AG04450 (cell line): Measurements from ENCODE around the gene MYO1D. TPM values are rescaled to one million over a fixed set of nuclear protein-coding genes. Genes with fewer than 3 reads are reported as not detected.

ENCODE experiments used
- CTCF ChIA-PET: fragments of 300-600, 350-600 bp; formaldehyde crosslinking; extraction: SDS; loops from one replicate; lab custom pipeline; 2022; ENCODE audit warnings: antibody characterized with exemption, inconsistent platforms; lab: Charles Lee
- POLR2A ChIA-PET: fragments of 350-600 bp; formaldehyde crosslinking; extraction: SDS; loops from one replicate; lab custom pipeline; 2021; ENCODE audit warnings: antibody characterized with exemption, inconsistent platforms; lab: Yijun Ruan, JAX
- DNase-seq: peaks from one replicate; pipeline ENCODE4 v3.0.0-alpha.2; 2011; ENCODE audit warnings: low read depth, low spot score
- H3K27ac ChIP-seq: one replicate; pipeline ENCODE4 v1.5.1; 2012; ENCODE audit warnings: low read depth, low read length, control low read depth
- H3K27me3 ChIP-seq: one replicate; pipeline ENCODE4 v1.6.0; 2012; ENCODE audit warnings: low read length; ENCODE audit not compliant: control insufficient read depth, insufficient read depth
- H3K4me3 ChIP-seq: 2 replicates; pipeline ENCODE4 v1.5.1; 2011; ENCODE audit warnings: mild to moderate bottlenecking, low read depth, low read length, control low read depth
- H3K9me3 ChIP-seq: 2 replicates; pipeline ENCODE4 v1.5.1; 2012; ENCODE audit warnings: low read length; ENCODE audit not compliant: control insufficient read depth, insufficient read depth
- CTCF ChIP-seq: IDR thresholded peaks from 2 replicates; pipeline ENCODE4 v1.5.1; 2011; ENCODE audit warnings: low read depth, low read length, control low read depth, inconsistent platforms
- polyA plus RNA-seq: library from polyadenylated mRNA; depleted of rRNA; stranded (reverse); fragments of >200 nt; gene quantifications from 2 replicates; pipeline ENCODE4 v1.2.3, GENCODE V29; 2011

The MYO1D gene
- polyA plus RNA-seq, 1 experiment, result 1.1 TPM

- peaks cover 3% of the 10 kb centered on the region for H3K27me3 ChIP-seq
- ChIA-PET POLR2A (no interaction called here), CTCF (no interaction called here)
- TF ChIP-seq CTCF, result no peak
- no peak overlapping the region for H3K4me3 ChIP-seq
- H3K9me3 ChIP-seq, result no peaks in the 10 kb centered on the region
- DNase-seq, result no peak
- no peak overlapping the region for H3K27ac ChIP-seq
These were observed 40.9 kb upstream of the MYO1D start for GRCh38 chr17:32917842-32918241.

GRCh38 chr17:32917081-32917480 lies 40.2 kb upstream of the MYO1D start:
- no peak for DNase-seq
- ChIA-PET CTCF (interaction anchor here (0.9 to 1.0 kb wide), 2 partner anchors 19 to 82 kb away, joined by 3 read pairs; no protein-coding TSS in a partner anchor), POLR2A (no interaction called here)
- no peak overlapping the region for H3K27ac ChIP-seq
- no peaks in the 10 kb centered on the region for H3K9me3 ChIP-seq
- H3K27me3 ChIP-seq, result peaks cover 3% of the 10 kb centered on the region
- H3K4me3 ChIP-seq, result no peak overlapping the region
- no peak for TF ChIP-seq CTCF

- ChIA-PET CTCF (interaction anchor here (0.9 to 1.1 kb wide), 4 partner anchors 20 to 83 kb away, joined by 3 to 6 read pairs (median 3); no protein-coding TSS in a partner anchor), POLR2A (no interaction called here)
- H3K9me3 ChIP-seq, result no peaks in the 10 kb centered on the region
- no peak for DNase-seq
- peaks cover 3% of the 10 kb centered on the region for H3K27me3 ChIP-seq
- no peak overlapping the region for H3K27ac ChIP-seq
- no peak overlapping the region for H3K4me3 ChIP-seq
- no peak for TF ChIP-seq CTCF
These were observed 39.2 kb upstream of the MYO1D start for GRCh38 chr17:32916134-32916533.

GRCh38 chr17:32915245-32915644 lies 38.3 kb upstream of the MYO1D start:
- no peak for DNase-seq
- CTCF ChIA-PET, result interaction anchor here (0.7 to 1.5 kb wide), 3 partner anchors 38 to 132 kb away, joined by 3 to 6 read pairs (median 4); partner anchors contain the start of gene MYO1D
- POLR2A ChIA-PET, result no interaction called here
- Histone ChIP-seq H3K27ac (no peak overlapping the region), H3K4me3 (no peak overlapping the region), H3K27me3 (peaks cover 3% of the 10 kb centered on the region), H3K9me3 (no peaks in the 10 kb centered on the region)
- TF ChIP-seq CTCF, result no peak

GRCh38 chr17:32914181-32914580 lies 37.3 kb upstream of the MYO1D start:
- peaks cover 3% of the 10 kb centered on the region for H3K27me3 ChIP-seq
- CTCF ChIA-PET, result interaction anchor here (1.2 to 1.5 kb wide), 3 partner anchors 22 to 131 kb away, joined by 4 to 6 read pairs (median 4); partner anchors contain the start of gene MYO1D
- H3K4me3 ChIP-seq, result no peak overlapping the region
- H3K27ac ChIP-seq, result no peak overlapping the region
- TF ChIP-seq CTCF, result no peak
- POLR2A ChIA-PET, result no interaction called here
- no peak for DNase-seq
- no peaks in the 10 kb centered on the region for H3K9me3 ChIP-seq
